ENCODE data around the gene BTBD10. TPM values are rescaled to one million over a fixed set of nuclear protein-coding genes. Genes with fewer than 3 reads are reported as not detected.

Gene BTBD10
- total RNA-seq, 1 donor from 2014 or later = 70.7 TPM

GRCh38 chr11:13341026-13341425, 122.0 kb downstream of the BTBD10 start:
- no peak for DNase-seq (ENCODE audit: low read depth)
- TF ChIP-seq, protein P1, sequence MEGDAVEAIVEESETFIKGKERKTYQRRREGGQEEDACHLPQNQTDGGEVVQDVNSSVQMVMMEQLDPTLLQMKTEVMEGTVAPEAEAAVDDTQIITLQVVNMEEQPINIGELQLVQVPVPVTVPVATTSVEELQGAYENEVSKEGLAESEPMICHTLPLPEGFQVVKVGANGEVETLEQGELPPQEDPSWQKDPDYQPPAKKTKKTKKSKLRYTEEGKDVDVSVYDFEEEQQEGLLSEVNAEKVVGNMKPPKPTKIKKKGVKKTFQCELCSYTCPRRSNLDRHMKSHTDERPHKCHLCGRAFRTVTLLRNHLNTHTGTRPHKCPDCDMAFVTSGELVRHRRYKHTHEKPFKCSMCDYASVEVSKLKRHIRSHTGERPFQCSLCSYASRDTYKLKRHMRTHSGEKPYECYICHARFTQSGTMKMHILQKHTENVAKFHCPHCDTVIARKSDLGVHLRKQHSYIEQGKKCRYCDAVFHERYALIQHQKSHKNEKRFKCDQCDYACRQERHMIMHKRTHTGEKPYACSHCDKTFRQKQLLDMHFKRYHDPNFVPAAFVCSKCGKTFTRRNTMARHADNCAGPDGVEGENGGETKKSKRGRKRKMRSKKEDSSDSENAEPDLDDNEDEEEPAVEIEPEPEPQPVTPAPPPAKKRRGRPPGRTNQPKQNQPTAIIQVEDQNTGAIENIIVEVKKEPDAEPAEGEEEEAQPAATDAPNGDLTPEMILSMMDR (IDR thresholded peaks at IDR 0.05; ENCODE audit: insufficient read depth, low read length, poor library complexity, severe bottlenecking) = no peak
- H3K36me3 ChIP-seq (ENCODE audit: control insufficient read depth, insufficient read depth, low read length) = no peaks in the 10 kb centered on the region
- no peaks in the 10 kb centered on the region for H3K27me3 ChIP-seq (ENCODE audit: control insufficient read depth, insufficient read depth, low read length)
- no peak overlapping the region for H3K4me3 ChIP-seq (ENCODE audit: low read depth, low read length)

DNA sequence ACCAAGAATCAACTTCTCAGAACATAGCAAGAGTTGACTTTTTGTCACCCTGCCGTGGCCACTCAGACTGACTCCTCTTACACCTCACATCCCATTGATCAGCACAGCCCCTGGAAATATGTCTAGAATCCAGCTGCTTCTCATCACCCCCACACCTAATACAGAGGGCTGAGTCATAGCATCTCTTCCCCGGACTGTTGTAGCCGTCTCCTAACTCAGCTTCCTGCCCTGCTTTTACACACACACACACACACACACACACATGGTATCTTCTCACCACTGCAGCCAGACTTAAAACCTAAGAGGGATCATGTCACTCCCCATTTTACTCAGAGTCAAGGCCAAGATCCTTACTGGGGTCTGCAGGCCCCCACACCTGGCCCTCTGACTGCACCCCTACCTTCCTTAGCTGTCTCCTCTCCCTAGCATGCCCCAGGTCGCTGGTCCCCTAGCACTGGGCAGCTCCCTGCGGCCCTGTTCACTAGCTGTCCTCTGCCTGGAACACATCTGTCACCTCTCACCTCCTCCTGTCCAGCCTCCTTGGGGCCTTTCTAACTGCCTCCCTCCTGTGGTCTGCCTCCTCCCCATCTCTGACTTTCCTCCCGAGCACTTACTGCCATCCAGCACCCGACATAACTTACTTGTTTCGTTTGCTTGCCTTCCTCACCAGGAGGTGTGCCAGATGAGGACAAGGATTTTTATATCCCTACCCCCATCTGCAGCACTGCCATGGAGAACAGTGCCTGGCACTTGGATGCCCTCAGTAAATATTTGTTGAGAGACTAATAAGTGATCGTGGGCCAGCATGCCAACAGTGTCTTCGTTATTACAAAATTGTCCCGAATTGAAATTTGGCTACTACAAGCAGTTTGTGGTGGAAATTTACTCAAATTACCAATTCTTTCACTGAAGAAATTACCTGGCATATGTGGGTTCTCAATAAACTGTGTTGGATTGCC, 123.5 kb downstream of the BTBD10 start:
- no peaks in the 10 kb centered on the region for H3K36me3 ChIP-seq (ENCODE audit: control insufficient read depth, insufficient read depth, low read length)
- TF ChIP-seq, protein P1 (IDR thresholded peaks at IDR 0.05; ENCODE audit: insufficient read depth, low read length, poor library complexity, severe bottlenecking) = no peak
- DNase-seq (ENCODE audit: low read depth) = peak; percentile 74
- H3K27me3 ChIP-seq (ENCODE audit: control insufficient read depth, insufficient read depth, low read length) = no peaks in the 10 kb centered on the region
- no peak overlapping the region for H3K4me3 ChIP-seq (ENCODE audit: low read depth, low read length)

GRCh38 chr11:13338427-13339069, 124.5 kb downstream of the BTBD10 start:
- H3K27me3 ChIP-seq (ENCODE audit: control insufficient read depth, insufficient read depth, low read length) = no peaks in the 10 kb centered on the region
- H3K36me3 ChIP-seq (ENCODE audit: control insufficient read depth, insufficient read depth, low read length) = no peaks in the 10 kb centered on the region
- DNase-seq (ENCODE audit: low read depth) = no peak
- TF ChIP-seq, protein P1 (IDR thresholded peaks at IDR 0.05; ENCODE audit: insufficient read depth, low read length, poor library complexity, severe bottlenecking) = no peak
- H3K4me3 ChIP-seq (ENCODE audit: low read depth, low read length) = no peak overlapping the region

DNA sequence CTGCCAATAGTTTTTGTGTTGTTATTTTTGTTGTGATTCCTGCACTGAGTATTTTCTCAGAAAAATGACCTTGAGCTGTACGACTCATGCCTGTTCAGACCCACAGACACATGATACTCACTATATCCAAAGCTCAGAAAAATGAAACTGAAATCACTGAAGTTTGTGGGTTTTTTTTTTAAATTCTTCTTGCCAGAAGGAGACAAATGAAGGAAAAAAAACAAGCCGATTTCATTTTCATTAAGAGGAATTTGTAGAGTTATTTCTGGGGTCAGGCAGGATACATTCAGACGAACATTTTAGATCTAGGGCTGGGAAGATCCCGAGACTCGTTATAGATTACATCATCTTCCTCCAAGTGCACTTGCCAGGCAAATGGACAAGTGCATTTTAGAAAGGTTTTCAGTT, 125.0 kb downstream of the BTBD10 start:
- H3K36me3 ChIP-seq (ENCODE audit: control insufficient read depth, insufficient read depth, low read length) = no peaks in the 10 kb centered on the region
- no peaks in the 10 kb centered on the region for H3K27me3 ChIP-seq (ENCODE audit: control insufficient read depth, insufficient read depth, low read length)
- H3K4me3 ChIP-seq (ENCODE audit: low read depth, low read length) = no peak overlapping the region
- TF ChIP-seq, protein P1 (IDR thresholded peaks at IDR 0.05; ENCODE audit: insufficient read depth, low read length, poor library complexity, severe bottlenecking) = no peak
- no peak for DNase-seq (ENCODE audit: low read depth)

Other genes with a start within 250 kb of the BTBD10 start
- gene BMAL1, start 185.4 kb downstream of the BTBD10 start, total RNA-seq = 13.3 and 15.0 TPM in 2 replicates
- not detected in 2 replicates for gene PTH, start 32.8 kb upstream of the BTBD10 start, total RNA-seq
- 35.1 and 35.3 TPM in 2 replicates for gene FAR1, start 205.4 kb upstream of the BTBD10 start, total RNA-seq

Data from kidney epithelial cell (primary cell).